GM12874 (cell line): ENCODE results near the gene ZNF595.

ENCODE experiments used
- CTCF ChIP-seq: IDR thresholded peaks from 2 replicates; pipeline ENCODE4 v1.5.1; 2011; ENCODE audit warnings: low read depth, mild to moderate bottlenecking, control low read depth, low read length, moderate library complexity; ENCODE audit not compliant: insufficient read depth

ZNF595 gene

DNA sequence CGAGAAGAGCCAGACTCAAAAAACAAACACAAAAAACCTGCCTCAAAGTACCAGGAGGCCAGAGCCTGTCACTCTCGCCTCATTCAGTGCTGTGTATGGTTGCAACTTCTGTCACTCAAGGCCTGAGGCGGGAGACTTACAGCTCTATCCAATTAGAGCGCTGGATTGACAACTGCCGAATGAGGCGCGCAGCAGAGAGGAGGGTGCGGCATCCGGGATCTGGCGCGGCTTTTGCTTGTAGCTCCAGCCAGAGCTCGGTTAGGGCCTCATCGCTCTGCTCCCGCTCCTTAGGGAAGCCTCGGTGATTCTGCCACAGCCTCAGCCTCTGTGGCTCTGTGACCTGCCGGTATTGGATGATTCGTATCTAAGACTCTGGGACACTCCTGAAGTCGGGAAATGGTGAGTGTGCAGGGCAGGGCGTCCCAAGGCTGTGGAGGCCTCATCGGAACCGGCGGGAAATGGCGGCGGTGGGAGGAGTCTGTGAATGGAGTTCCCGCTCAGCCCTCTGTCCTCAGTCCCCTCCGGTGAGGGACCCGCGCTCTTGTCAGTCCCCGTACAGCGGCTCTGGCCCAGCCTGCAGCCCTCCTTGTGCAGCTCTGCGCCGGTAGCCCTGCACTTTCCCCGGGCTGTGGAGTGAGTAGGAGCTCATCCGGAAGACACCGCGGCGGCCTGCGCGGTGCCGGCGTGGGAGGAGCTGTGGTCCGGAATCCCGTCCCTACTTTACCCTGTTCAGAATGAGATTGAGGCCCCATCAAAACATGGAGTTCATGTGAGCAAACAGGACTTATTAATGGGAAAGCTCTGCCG lies 71.4 kb downstream of the ZNF595 start, which contains the start of gene ZNF718:
ZNF718 (plus strand) TSS at position 227 of the 807 bp plus-strand sequence; CDS start at position 397, 170 bp downstream.
- TF ChIP-seq CTCF = no peak

DNA sequence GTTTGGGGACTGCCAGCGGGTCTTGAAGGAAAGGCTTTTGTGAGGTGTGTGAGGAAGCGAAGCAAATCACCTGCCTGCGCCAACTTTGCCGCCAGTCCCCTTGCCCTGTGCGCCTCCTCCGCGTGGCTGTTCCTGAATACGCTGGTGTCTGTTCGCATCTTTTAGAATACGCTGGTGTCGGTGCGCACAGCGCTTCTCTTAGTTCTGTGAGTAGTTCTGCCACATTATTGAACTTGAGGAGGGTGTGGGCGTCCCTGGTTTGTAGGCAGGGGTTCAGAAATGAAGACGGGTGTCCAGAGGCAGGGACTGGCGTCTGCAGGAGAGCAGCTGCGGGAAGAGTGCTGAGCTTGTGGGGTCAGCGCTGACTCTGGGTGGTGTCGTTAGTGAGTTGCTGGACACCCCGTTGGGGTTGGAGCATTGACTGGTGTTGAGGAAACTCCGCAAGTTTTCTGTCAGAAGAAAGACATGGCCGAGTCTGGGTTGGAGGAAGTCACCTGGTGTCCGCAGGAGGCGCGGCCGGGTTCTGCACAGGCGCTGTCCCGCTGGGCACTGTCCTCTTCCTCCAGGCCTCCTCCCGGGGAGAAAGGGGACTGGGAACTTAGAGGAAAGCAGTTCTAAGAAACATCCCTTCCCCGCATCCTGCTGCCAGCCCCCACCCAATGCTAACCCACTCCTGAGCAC lies 72.1 kb downstream of the ZNF595 start:
- TF ChIP-seq CTCF = no peak

DNA sequence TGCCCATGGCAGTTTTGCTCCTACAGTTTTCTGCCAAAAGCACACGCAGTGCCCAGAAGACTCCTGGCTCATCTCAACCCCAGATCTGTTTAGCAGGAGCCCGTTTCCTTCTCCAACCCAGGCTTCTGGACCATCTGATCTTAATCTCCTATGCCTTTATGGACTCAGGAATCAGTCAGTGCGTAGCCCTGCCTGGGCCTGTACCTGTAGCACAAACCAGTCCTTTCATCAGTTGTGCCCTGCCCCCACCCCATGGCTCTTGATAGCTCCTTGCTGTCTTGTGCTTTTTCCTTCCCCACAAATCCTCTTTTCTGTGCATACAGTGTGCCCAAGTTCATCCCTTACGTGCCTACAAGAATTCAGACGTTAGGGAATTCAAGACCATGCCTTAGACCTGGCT lies 72.7 kb downstream of the ZNF595 start:
- TF ChIP-seq CTCF = no peak

- TF ChIP-seq CTCF = no peak
Measured at GRCh38 chr4:132483-132882, 79.4 kb downstream of the ZNF595 start.
